ENCODE results near the gene TMCC1. TPM values are rescaled to one million over a fixed set of nuclear protein-coding genes. Genes with fewer than 3 reads are reported as not detected.
"Not testable (repeated sequence)": the region's sequence is repeated elsewhere in the genome, so short reads cannot be mapped to it uniquely, and the experiment has no call there.

TMCC1 gene
- total RNA-seq, 2 experiments from 2014 or later = 13.6 to 14.3 TPM

DNA sequence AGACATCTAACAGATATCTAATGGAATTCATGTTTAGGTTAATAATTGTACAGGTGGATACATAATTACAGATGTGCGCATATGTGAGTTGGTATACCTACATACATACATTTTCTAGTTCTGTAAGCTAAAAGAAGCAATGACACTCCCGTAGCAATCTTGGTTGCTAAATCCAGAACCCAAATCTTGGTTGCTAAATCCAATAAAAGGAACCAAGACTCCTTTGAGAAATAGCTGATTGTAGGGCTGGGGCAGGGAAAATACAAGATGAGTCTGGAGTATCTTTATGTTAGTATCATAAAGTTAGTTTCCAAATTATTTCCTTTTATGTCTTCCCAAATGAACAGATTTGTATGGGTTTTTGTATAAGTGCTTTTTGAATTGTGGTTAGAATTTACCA lies 135.2 kb downstream of the TMCC1 start:
- no peak for DNase-seq
- no peaks in the 10 kb centered on the region for H3K27me3 Mint-ChIP-seq (ENCODE audit: low read depth)

DNA sequence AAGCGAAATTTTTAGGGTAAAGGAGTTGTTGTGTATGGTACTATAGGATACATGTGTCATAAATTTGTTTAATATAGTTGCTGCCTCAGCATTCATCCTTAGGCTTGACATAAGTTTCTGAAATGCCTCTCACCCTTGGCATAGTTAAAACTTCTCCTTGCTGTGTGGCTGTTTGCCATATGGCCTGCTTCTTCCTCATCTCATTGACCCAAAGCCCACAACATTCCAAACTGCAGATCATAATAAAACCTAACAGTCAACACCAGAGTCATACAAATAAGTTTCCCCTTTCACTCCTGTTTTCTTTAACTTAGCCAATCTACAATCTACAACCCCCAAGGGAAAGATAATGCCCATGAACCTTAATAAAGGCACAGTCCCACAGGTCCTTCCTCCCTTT lies 136.6 kb downstream of the TMCC1 start:
- Mint-ChIP-seq H3K36me3 (ENCODE audit: low read depth) (peaks cover 22% of the 10 kb centered on the region), H3K9me3 (peaks cover 16% of the 10 kb centered on the region), H3K4me3 (no peak overlapping the region), H3K4me1 (ENCODE audit: low read depth) (no peaks in the 10 kb centered on the region), H3K27me3 (ENCODE audit: low read depth) (no peaks in the 10 kb centered on the region), H3K27ac (no peak overlapping the region)
- CTCF ChIA-PET = no interaction called here
- no peak for DNase-seq
- intact Hi-C loops (cut with micrococcal nuclease) = no loop called here

More for the DNA sequence above, 135.2 kb downstream of the TMCC1 start:
- no peaks in the 10 kb centered on the region for H3K4me1 Mint-ChIP-seq (ENCODE audit: low read depth)
- CTCF ChIA-PET = no interaction called here
- intact Hi-C loops (cut with micrococcal nuclease) = no loop called here
- H3K27ac Mint-ChIP-seq = no peak overlapping the region
- H3K4me3 Mint-ChIP-seq = no peak overlapping the region
- peaks cover 12% of the 10 kb centered on the region for H3K36me3 Mint-ChIP-seq (ENCODE audit: low read depth)
- peaks cover 5% of the 10 kb centered on the region for H3K9me3 Mint-ChIP-seq

DNA sequence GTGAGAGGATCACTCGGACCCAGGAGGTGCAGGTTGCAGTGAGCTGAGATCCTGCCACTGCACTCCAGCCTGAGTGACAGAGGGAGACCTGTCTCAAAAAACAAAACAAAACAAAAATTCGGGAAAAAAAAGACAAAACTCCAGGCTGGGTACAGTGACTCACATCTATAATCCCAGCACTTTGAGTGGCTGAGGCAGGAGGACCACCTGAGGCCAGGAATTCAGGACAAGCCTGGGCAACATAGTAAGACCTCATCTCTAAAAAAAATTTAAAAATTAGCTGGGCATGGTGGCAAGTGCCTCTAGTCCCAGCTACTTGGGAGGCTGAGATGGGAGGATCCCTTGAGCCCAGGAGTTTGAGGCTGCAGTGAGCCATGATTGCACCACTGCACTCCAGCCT lies 142.4 kb downstream of the TMCC1 start:
- H3K27me3 Mint-ChIP-seq (ENCODE audit: low read depth); CTCF ChIA-PET: not testable (repeated sequence)

DNA sequence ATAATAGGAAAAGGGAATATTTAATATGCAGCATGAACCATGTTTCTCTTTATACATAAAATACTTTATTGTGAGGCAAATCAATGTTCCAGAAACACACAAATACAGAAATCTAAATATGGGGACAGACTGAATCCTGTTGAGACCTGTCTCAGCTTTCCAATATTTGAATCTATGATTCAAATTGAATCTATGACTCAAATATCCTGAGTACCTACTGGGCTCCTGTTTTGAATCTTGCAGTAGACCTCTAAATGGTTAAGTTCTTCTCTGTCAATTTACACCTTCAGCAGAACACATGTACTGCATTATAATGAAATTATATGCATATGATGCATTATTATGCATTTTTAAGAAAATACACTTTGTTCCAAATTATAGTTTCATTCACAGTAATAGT lies 143.8 kb downstream of the TMCC1 start:
- peaks cover 16% of the 10 kb centered on the region for H3K9me3 Mint-ChIP-seq
- no peak overlapping the region for H3K27ac Mint-ChIP-seq
- no peak overlapping the region for H3K4me3 Mint-ChIP-seq
- CTCF ChIA-PET = no interaction called here
- H3K4me1 Mint-ChIP-seq (ENCODE audit: low read depth) = peaks cover 8% of the 10 kb centered on the region
- H3K36me3 Mint-ChIP-seq (ENCODE audit: low read depth) = peaks cover 15% of the 10 kb centered on the region
- no peaks in the 10 kb centered on the region for H3K27me3 Mint-ChIP-seq (ENCODE audit: low read depth)
- intact Hi-C loops (cut with micrococcal nuclease) = loop anchor here (2.0 to 5.0 kb wide), 2 partner anchors 47 to 92 kb away; no protein-coding TSS in a partner anchor
- DNase-seq = no peak

More for the DNA sequence above, 142.4 kb downstream of the TMCC1 start:
- H3K27ac Mint-ChIP-seq; DNase-seq; H3K4me1 Mint-ChIP-seq (ENCODE audit: low read depth); H3K4me3 Mint-ChIP-seq; intact Hi-C loops (cut with micrococcal nuclease): not testable (repeated sequence)
- H3K9me3 Mint-ChIP-seq = peaks cover 16% of the 10 kb centered on the region
- peaks cover 15% of the 10 kb centered on the region for H3K36me3 Mint-ChIP-seq (ENCODE audit: low read depth)

DNA sequence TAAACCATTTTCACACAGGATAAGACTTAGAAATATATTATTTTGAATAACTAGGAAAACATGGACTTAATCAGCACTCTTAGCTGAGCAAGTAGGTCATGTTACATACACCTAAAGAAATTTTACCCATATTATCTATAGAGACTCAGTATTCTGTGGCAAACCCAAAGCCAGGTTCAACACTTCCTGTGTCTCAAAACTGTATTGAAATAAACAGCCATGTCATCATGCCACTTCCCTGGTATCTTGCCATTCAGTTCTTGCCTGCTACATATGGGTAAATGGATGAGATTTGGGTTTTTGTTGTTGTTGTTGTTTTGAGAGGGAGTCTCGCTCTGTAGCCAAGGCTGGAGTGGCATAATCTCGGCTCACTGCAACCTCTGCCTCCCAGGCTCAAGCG lies 145.5 kb downstream of the TMCC1 start:
- Mint-ChIP-seq H3K27ac (no peak overlapping the region), H3K27me3 (ENCODE audit: low read depth) (no peaks in the 10 kb centered on the region), H3K36me3 (ENCODE audit: low read depth) (peaks cover 8% of the 10 kb centered on the region), H3K4me1 (ENCODE audit: low read depth) (peaks cover 11% of the 10 kb centered on the region), H3K9me3 (peaks cover 8% of the 10 kb centered on the region), H3K4me3 (no peak overlapping the region)
- DNase-seq = no peak
- intact Hi-C loops (cut with micrococcal nuclease) = loop anchor here (2.0 to 5.0 kb wide), 2 partner anchors 45 to 91 kb away; no protein-coding TSS in a partner anchor
- CTCF ChIA-PET = interaction anchor here (0.5 kb wide), 1 partner anchor 16 kb away, joined by 3 read pairs; no protein-coding TSS in a partner anchor

DNA sequence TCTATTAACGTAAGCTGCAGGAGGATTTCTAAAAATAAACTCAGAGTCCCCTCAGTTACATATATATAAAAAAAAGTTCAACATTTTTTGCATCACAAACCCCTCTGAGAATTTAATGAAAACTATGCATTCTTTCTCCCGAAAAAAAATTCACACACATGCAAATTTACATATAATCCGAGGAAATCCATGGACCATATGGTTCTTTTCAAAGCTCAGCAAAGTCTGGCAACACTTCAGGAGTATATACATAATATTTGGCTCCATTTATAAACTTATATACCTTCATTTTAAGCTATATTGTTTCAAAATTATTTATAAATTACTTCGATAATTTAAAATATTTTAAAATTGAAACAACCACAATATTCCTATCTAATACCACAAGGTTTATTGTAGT lies 146.4 kb downstream of the TMCC1 start:
- H3K27ac Mint-ChIP-seq = no peak overlapping the region
- H3K36me3 Mint-ChIP-seq (ENCODE audit: low read depth) = peaks cover 1% of the 10 kb centered on the region
- peaks cover under 1% of the 10 kb centered on the region for H3K9me3 Mint-ChIP-seq
- DNase-seq = no peak
- intact Hi-C loops (cut with micrococcal nuclease) = loop anchor here (5.0 kb wide), 1 partner anchor 90 kb away; no protein-coding TSS in a partner anchor
- CTCF ChIA-PET = no interaction called here
- no peak overlapping the region for H3K4me3 Mint-ChIP-seq
- H3K27me3 Mint-ChIP-seq (ENCODE audit: low read depth) = no peaks in the 10 kb centered on the region
- H3K4me1 Mint-ChIP-seq (ENCODE audit: low read depth) = peaks cover 20% of the 10 kb centered on the region

DNA sequence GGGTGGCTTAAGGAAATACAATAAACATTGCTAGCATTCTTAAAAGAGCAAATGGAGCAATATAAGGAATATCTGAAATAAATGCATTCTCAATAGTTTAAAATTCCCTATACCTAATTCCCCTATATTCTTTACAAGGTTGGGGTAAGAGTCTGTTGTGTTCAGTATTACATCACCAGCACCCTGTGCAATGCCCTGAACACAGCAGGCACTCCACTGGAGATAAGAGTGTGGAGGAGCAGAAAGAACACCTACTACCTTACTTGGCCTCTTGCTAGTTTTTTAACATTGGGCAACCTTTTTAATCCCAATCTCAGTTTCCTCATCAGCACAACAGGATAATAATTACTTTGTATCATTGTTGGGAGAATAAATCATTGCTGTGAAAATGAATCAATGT lies 146.9 kb downstream of the TMCC1 start:
- Mint-ChIP-seq H3K9me3 (no peaks in the 10 kb centered on the region), H3K27me3 (ENCODE audit: low read depth) (no peaks in the 10 kb centered on the region), H3K4me3 (no peak overlapping the region), H3K36me3 (ENCODE audit: low read depth) (no peaks in the 10 kb centered on the region), H3K4me1 (ENCODE audit: low read depth) (peaks cover 23% of the 10 kb centered on the region), H3K27ac (no peak overlapping the region)
- intact Hi-C loops (cut with micrococcal nuclease) = loop anchor here (5.0 kb wide), 1 partner anchor 89 kb away; no protein-coding TSS in a partner anchor
- CTCF ChIA-PET = no interaction called here
- no peak for DNase-seq

DNA sequence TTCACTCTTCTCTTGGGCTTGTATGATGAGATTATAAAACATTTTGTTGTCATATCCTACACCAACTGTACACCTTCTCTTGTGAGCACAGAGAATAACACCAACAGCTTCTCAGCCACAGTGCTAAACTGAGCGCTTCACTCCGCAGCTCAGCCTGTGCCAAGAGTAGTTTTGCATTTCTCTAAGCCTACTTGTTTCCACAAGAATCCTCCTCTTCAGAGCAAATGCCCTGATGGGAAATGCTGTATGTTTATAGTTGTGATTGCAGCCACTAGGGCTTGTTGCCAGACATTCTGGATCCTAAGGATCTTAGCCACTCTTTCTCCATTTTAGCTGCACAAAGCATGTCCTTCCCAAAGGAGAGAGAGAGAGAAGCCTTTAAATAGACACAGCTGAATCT lies 148.3 kb downstream of the TMCC1 start:
- Mint-ChIP-seq H3K27ac (no peak overlapping the region), H3K4me3 (no peak overlapping the region), H3K9me3 (no peaks in the 10 kb centered on the region), H3K27me3 (ENCODE audit: low read depth) (no peaks in the 10 kb centered on the region), H3K4me1 (ENCODE audit: low read depth) (peaks cover 25% of the 10 kb centered on the region), H3K36me3 (ENCODE audit: low read depth) (no peaks in the 10 kb centered on the region)
- intact Hi-C loops (cut with micrococcal nuclease) = loop anchor here (5.0 kb wide), 1 partner anchor 88 kb away; no protein-coding TSS in a partner anchor
- CTCF ChIA-PET = interaction anchor here (0.7 to 0.8 kb wide), 2 partner anchors 10 to 92 kb away, joined by 3 to 5 read pairs; no protein-coding TSS in a partner anchor
- DNase-seq = no peak

DNA sequence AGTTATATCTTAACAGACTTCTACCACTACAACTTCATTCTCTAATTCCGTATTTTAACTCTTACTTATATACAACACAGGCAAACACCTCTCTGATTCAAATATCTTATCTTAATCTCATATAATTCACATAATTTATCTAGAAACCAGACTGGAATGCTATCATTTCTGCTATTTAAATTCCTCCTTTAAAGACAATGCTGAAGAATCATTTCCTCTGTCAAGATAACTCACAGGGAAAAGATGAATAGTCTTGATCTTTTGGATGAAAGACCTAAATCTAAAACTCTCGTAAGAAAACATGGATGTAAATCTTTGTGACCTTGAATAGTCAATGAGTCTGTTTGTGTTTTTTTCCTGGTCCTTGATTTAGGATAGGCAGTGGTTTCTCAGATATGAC lies 151.7 kb downstream of the TMCC1 start:
- H3K4me1 Mint-ChIP-seq (ENCODE audit: low read depth) = peaks cover 18% of the 10 kb centered on the region
- H3K9me3 Mint-ChIP-seq = no peaks in the 10 kb centered on the region
- no peak overlapping the region for H3K27ac Mint-ChIP-seq
- CTCF ChIA-PET = no interaction called here
- intact Hi-C loops (cut with micrococcal nuclease) = no loop called here
- no peaks in the 10 kb centered on the region for H3K27me3 Mint-ChIP-seq (ENCODE audit: low read depth)
- peaks cover 2% of the 10 kb centered on the region for H3K36me3 Mint-ChIP-seq (ENCODE audit: low read depth)
- no peak overlapping the region for H3K4me3 Mint-ChIP-seq
- DNase-seq = no peak

DNA sequence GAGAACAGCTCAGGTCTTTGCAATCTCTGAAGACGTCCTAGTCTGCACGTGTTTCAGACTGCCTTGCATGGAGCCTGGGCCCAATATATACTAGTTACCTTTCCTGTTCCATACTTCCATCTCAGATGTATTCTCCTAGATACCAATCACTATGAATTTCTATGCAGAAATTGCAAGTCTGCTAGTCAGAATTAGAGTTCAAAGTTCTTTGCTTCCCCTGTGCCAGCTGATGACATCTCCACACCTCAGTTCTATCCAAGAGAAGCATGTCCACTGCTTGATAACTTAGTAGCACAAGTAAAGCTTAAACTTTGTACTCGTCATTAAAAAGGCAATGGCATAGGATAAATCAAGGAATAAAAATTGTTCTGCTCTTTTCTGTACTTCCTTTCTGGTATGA lies 153.4 kb downstream of the TMCC1 start:
- no peak overlapping the region for H3K27ac Mint-ChIP-seq
- no peaks in the 10 kb centered on the region for H3K9me3 Mint-ChIP-seq
- no peak overlapping the region for H3K4me3 Mint-ChIP-seq
- CTCF ChIA-PET = no interaction called here
- peaks cover 2% of the 10 kb centered on the region for H3K36me3 Mint-ChIP-seq (ENCODE audit: low read depth)
- intact Hi-C loops (cut with micrococcal nuclease) = no loop called here
- DNase-seq = no peak
- H3K27me3 Mint-ChIP-seq (ENCODE audit: low read depth) = no peaks in the 10 kb centered on the region
- peaks cover 17% of the 10 kb centered on the region for H3K4me1 Mint-ChIP-seq (ENCODE audit: low read depth)

DNA sequence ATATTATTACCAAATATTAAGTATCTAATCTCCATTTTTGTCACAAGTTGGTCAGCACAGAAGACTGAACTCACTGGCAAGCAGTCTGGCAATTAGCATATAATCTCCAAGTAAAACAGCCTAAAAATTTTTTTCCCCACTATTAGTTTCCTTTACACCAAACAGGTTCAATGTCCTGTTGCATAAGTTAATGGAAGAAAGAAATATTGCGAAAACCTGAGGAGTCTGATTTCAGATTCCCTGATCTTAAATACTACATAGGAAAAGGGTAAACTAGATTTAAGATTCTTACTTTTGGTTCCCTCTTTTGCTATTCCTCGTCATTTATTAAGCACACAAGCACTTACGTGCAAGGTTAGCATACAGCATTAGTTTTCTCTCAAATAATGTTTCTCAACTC lies 153.9 kb downstream of the TMCC1 start:
- intact Hi-C loops (cut with micrococcal nuclease) = no loop called here

DNA sequence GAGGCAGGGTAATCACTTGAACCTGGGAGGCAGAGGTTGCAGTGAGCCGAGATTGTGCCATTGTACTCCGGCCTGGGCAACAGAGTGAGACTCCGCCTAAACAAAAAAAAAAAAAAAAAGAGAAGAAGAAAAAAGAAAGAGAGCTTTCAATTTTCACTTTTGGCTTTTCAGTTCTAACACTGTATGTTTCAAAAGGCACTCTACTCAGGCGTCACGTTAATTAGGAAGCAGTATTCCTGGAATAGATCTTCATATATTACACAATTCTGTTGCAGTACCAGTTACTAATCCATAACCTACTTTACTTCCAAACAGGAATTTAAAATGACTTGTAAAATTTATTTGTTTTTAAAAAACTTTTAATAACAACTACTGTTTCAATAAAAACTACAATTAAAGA lies 155.3 kb downstream of the TMCC1 start:
- peaks cover 3% of the 10 kb centered on the region for H3K36me3 Mint-ChIP-seq (ENCODE audit: low read depth)
- no peak overlapping the region for H3K27ac Mint-ChIP-seq
- peaks cover 15% of the 10 kb centered on the region for H3K4me1 Mint-ChIP-seq (ENCODE audit: low read depth)
- H3K4me3 Mint-ChIP-seq = no peak overlapping the region
- no peak for DNase-seq
- intact Hi-C loops (cut with micrococcal nuclease) = no loop called here
- CTCF ChIA-PET = no interaction called here
- no peaks in the 10 kb centered on the region for H3K27me3 Mint-ChIP-seq (ENCODE audit: low read depth)
- no peaks in the 10 kb centered on the region for H3K9me3 Mint-ChIP-seq

More for the DNA sequence above, 153.9 kb downstream of the TMCC1 start:
- H3K27me3 Mint-ChIP-seq (ENCODE audit: low read depth) = no peaks in the 10 kb centered on the region
- H3K36me3 Mint-ChIP-seq (ENCODE audit: low read depth) = peaks cover 2% of the 10 kb centered on the region
- peaks cover 17% of the 10 kb centered on the region for H3K4me1 Mint-ChIP-seq (ENCODE audit: low read depth)
- DNase-seq = no peak
- H3K4me3 Mint-ChIP-seq = no peak overlapping the region
- H3K27ac Mint-ChIP-seq = no peak overlapping the region
- CTCF ChIA-PET = no interaction called here
- no peaks in the 10 kb centered on the region for H3K9me3 Mint-ChIP-seq

DNA sequence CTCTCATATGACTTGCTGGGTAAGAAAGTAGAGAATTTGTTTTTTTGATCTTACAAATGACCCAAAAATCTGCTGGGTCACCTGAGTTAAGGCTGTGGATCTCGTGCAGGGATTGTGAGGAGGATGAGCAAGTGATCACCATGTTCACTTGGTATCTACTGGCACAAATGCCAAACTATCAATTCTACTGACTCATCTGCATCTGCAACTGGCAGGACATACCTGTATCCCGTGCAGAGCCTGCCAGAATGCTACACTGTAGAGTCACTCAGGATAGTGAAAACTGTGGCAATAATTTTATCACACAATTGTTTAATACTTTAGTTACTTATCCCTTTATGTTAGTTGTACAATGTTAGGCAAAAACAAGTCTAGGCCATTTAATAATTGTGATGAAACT lies 157.4 kb downstream of the TMCC1 start:
- no peak for DNase-seq
- Mint-ChIP-seq H3K4me3 (no peak overlapping the region), H3K9me3 (no peaks in the 10 kb centered on the region), H3K4me1 (ENCODE audit: low read depth) (peaks cover 2% of the 10 kb centered on the region), H3K36me3 (ENCODE audit: low read depth) (peaks cover 3% of the 10 kb centered on the region), H3K27ac (no peak overlapping the region), H3K27me3 (ENCODE audit: low read depth) (no peaks in the 10 kb centered on the region)
- intact Hi-C loops (cut with micrococcal nuclease) = no loop called here
- CTCF ChIA-PET = no interaction called here
